CD4-positive, alpha-beta T cell treated with Interleukin-15 for 4 hours (primary cell): ENCODE data around the gene LRATD1.
"Not testable (repeated sequence)": the region's sequence is repeated elsewhere in the genome, so short reads cannot be mapped to it uniquely, and the experiment has no call there.

Experiments
- DNase-seq: peaks from one replicate; pipeline ENCODE4 v3.0.0-alpha.2; 2020; ENCODE audit warnings: low spot score

LRATD1 gene

GRCh38 chr2:14632133-14632936 lies at the start of gene LRATD1:
Gene LRATD1, plus strand, starts transcription at chr2:14632717. Its CDS starts 1,263 bp downstream, at chr2:14633980.
- no peak for DNase-seq

- DNase-seq, result no peak
Measured at GRCh38 chr2:14583059-14583458, 49.5 kb upstream of the LRATD1 start.

- DNase-seq, result no peak
Measured at GRCh38 chr2:14583802-14584201, 48.7 kb upstream of the LRATD1 start.

- no peak for DNase-seq
Measured at GRCh38 chr2:14587119-14587518, 45.4 kb upstream of the LRATD1 start.

- no peak for DNase-seq
Measured at GRCh38 chr2:14601156-14601770, 31.3 kb upstream of the LRATD1 start.

GRCh38 chr2:14602309-14602708 lies 30.2 kb upstream of the LRATD1 start:
- no peak for DNase-seq

- no peak for DNase-seq
Measured at GRCh38 chr2:14603676-14604075, 28.8 kb upstream of the LRATD1 start.

- DNase-seq, result no peak
Measured at GRCh38 chr2:14608245-14608644, 24.3 kb upstream of the LRATD1 start.

- no peak for DNase-seq
Measured at GRCh38 chr2:14614017-14614416, 18.5 kb upstream of the LRATD1 start.

GRCh38 chr2:14615121-14615520 lies 17.4 kb upstream of the LRATD1 start:
- DNase-seq, result no peak

- no peak for DNase-seq
Measured at GRCh38 chr2:14615760-14616159, 16.8 kb upstream of the LRATD1 start.

GRCh38 chr2:14616342-14616741 lies 16.2 kb upstream of the LRATD1 start:
- no peak for DNase-seq

GRCh38 chr2:14616950-14617349 lies 15.6 kb upstream of the LRATD1 start:
- no peak for DNase-seq

GRCh38 chr2:14619441-14619840 lies 13.1 kb upstream of the LRATD1 start:
- DNase-seq, result no peak

- DNase-seq, result no peak
Measured at GRCh38 chr2:14621114-14621513, 11.4 kb upstream of the LRATD1 start.

GRCh38 chr2:14621906-14622549 lies 10.5 kb upstream of the LRATD1 start:
- no peak for DNase-seq

GRCh38 chr2:14622550-14622939 lies 10.0 kb upstream of the LRATD1 start:
- DNase-seq, result not testable (repeated sequence)

- no peak for DNase-seq
Measured at GRCh38 chr2:14623237-14623636, 9.3 kb upstream of the LRATD1 start.

GRCh38 chr2:14626873-14627272 lies 5.6 kb upstream of the LRATD1 start:
- no peak for DNase-seq

GRCh38 chr2:14628901-14629300 lies 3.6 kb upstream of the LRATD1 start:
- no peak for DNase-seq

GRCh38 chr2:14631406-14632040 lies 994 bp upstream of the LRATD1 start:
- no peak for DNase-seq

- DNase-seq, result no peak
Measured at GRCh38 chr2:14633061-14633460, 544 bp downstream of the LRATD1 start.
